GM23248 (cell line): ENCODE data around the gene PPP6R2. TPM values are rescaled to one million over a fixed set of nuclear protein-coding genes. Genes with fewer than 3 reads are reported as not detected.

Experiments
- DNase-seq: peaks from one replicate; pipeline ENCODE4 v3.0.0-alpha.2; 2015
- H2AFZ ChIP-seq: fragments of 200-600 bp; sonication (generic); 2 replicates; pipeline ENCODE4 v1.6.1; 2016; ENCODE audit warnings: antibody characterized with exemption
- H3F3A ChIP-seq: fragments of 200-600 bp; sonication (generic); 2 replicates; pipeline ENCODE4 v1.6.1; 2016; ENCODE audit warnings: mild to moderate bottlenecking, antibody characterized with exemption, mixed run types; ENCODE audit not compliant: insufficient read depth
- H3K27ac ChIP-seq: fragments of 200-600 bp; sonication (generic); 2 replicates; pipeline ENCODE4 v1.5.1; 2016; ENCODE audit warnings: mild to moderate bottlenecking
- H3K27me3 ChIP-seq: fragments of 200-600 bp; sonication (generic); replicated peaks from 2 replicates; pipeline ENCODE4 v1.6.1; 2016; ENCODE audit warnings: mild to moderate bottlenecking; ENCODE audit not compliant: insufficient read depth
- H3K36me3 ChIP-seq: fragments of 200-600 bp; sonication (generic); 2 replicates; pipeline ENCODE4 v1.6.1; 2016; ENCODE audit warnings: low read depth, mild to moderate bottlenecking
- H3K4me1 ChIP-seq: fragments of 200-600 bp; sonication (generic); 2 replicates; pipeline ENCODE4 v1.6.1; 2016; ENCODE audit warnings: mild to moderate bottlenecking; ENCODE audit not compliant: insufficient read depth
- H3K4me2 ChIP-seq: fragments of 200-600 bp; sonication (generic); one replicate; pipeline ENCODE4 v1.6.1; 2016; ENCODE audit warnings: mild to moderate bottlenecking; ENCODE audit not compliant: unreplicated experiment
- H3K4me3 ChIP-seq: fragments of 200-600 bp; sonication (generic); 2 replicates; pipeline ENCODE4 v1.5.1; 2016; ENCODE audit warnings: mild to moderate bottlenecking
- H3K79me2 ChIP-seq: fragments of 200-600 bp; sonication (generic); 2 replicates; pipeline ENCODE4 v1.6.1; 2016; ENCODE audit warnings: mild to moderate bottlenecking; ENCODE audit not compliant: insufficient read depth
- H3K9ac ChIP-seq: fragments of 200-600 bp; sonication (generic); 2 replicates; pipeline ENCODE4 v1.6.1; 2016; ENCODE audit warnings: mild to moderate bottlenecking
- H3K9me2 ChIP-seq: fragments of 200-600 bp; sonication (generic); 2 replicates; pipeline ENCODE4 v1.6.1; 2016; ENCODE audit warnings: mixed run types, mild to moderate bottlenecking, moderate library complexity; ENCODE audit not compliant: insufficient read depth
- H3K9me3 ChIP-seq: fragments of 200-600 bp; sonication (generic); one replicate; pipeline ENCODE4 v1.6.1; 2017; ENCODE audit warnings: low read depth
- H4K20me1 ChIP-seq: fragments of 200-600 bp; sonication (generic); 2 replicates; pipeline ENCODE4 v1.6.0; 2016; ENCODE audit not compliant: insufficient read depth
- EZH2 ChIP-seq: fragments of 200-600 bp; sonication (generic); IDR thresholded peaks from 2 replicates; pipeline ENCODE4 v1.6.1; 2018; ENCODE audit warnings: antibody characterized with exemption, mild to moderate bottlenecking; ENCODE audit not compliant: insufficient read depth, poor library complexity, severe bottlenecking
- EZH2phosphoT487 ChIP-seq: fragments of 200-600 bp; sonication (generic); IDR thresholded peaks from 2 replicates; pipeline ENCODE4 v1.6.1; 2018; ENCODE audit warnings: antibody characterized with exemption, moderate library complexity, mild to moderate bottlenecking, low read depth; ENCODE audit not compliant: insufficient read depth
- WGBS, 2 experiments: methylation state at CpG; one replicate each; pipeline ENCODE4 v1.1.6; 2015 to 2017; ENCODE audit warnings: low lambda C conversion rate in 2 of 2, low coverage in 1 of 2; ENCODE audit errors: missing lambda C conversion rate in 2 of 2; 5-methylcytosine and 5-hydroxymethylcytosine counted together
- in situ Hi-C: fragments of 300-500 bp; cut with MboI; formaldehyde crosslinking; loops from 2 replicates; pipeline ENCODE4 v1.15.0; 2020
- polyA plus RNA-seq: library from polyadenylated mRNA; unstranded; fragments of >200 nt; fragmentation: Nextera tagmentation; extraction: Ambion mirVana; gene quantifications from 2 replicates; pipeline ENCODE4 v1.2.1, GENCODE V29; 2016
- total RNA-seq: library from RNA; depleted of rRNA; stranded (reverse); fragments of >200 nt; shearing (Covaris generic); gene quantifications from 2 replicates; pipeline ENCODE4 v1.2.3, GENCODE V29; 2014

PPP6R2 gene
- total and polyA plus RNA-seq, 2 experiments from 2014 or later = 22.2 to 58.4 TPM

- H3K79me2 ChIP-seq = peaks cover 34% of the 10 kb centered on the region
- TF ChIP-seq EZH2 (no peak), EZH2phosphoT487 (no peak)
- no peak overlapping the region for H2AFZ ChIP-seq
- no peak overlapping the region for H3K4me2 ChIP-seq
- 18 to 39% methylated on average over 5 to 7 of the region's 7 CpGs for WGBS, 2 experiments
- peak overlapping the region; percentile 42 for H3K27ac ChIP-seq
- no peaks in the 10 kb centered on the region for H4K20me1 ChIP-seq
- H3K4me1 ChIP-seq = peaks cover 30% of the 10 kb centered on the region
- in situ Hi-C loops = no loop called here
- peaks cover 12% of the 10 kb centered on the region; the same call in 1 of the 2 replicates for H3F3A ChIP-seq
- H3K27me3 ChIP-seq = no peaks in the 10 kb centered on the region
- H3K36me3 ChIP-seq = no peaks in the 10 kb centered on the region
- H3K9me3 ChIP-seq = no peaks in the 10 kb centered on the region
- peak; percentile 58 for DNase-seq
- H3K9me2 ChIP-seq = no peaks in the 10 kb centered on the region
- H3K4me3 ChIP-seq = no peak overlapping the region
- no peak overlapping the region; the same call in 1 of the 2 replicates for H3K9ac ChIP-seq
Observed at GRCh38 chr22:50308597-50308935, 34.6 kb upstream of the PPP6R2 start.

- Histone ChIP-seq H3K27me3 (no peaks in the 10 kb centered on the region), H3F3A (peaks cover 12% of the 10 kb centered on the region; the same call in 1 of the 2 replicates), H3K4me1 (peaks cover 25% of the 10 kb centered on the region), H3K4me3 (no peak overlapping the region), H3K36me3 (no peaks in the 10 kb centered on the region), H4K20me1 (no peaks in the 10 kb centered on the region), H3K9me3 (no peaks in the 10 kb centered on the region), H3K79me2 (peaks cover 28% of the 10 kb centered on the region), H3K4me2 (no peak overlapping the region), H3K9ac (no peak overlapping the region; the same call in 1 of the 2 replicates), H3K9me2 (no peaks in the 10 kb centered on the region), H3K27ac (peak overlapping the region; percentile 42), H2AFZ (no peak overlapping the region)
- no peak for DNase-seq
- in situ Hi-C loops = no loop called here
- 83 to 85% methylated on average over 9 of the region's 9 CpGs for WGBS, 2 experiments
- TF ChIP-seq EZH2phosphoT487 (no peak), EZH2 (no peak)
Observed at GRCh38 chr22:50308986-50309600, 34.0 kb upstream of the PPP6R2 start.

- Histone ChIP-seq H3K9me3 (no peaks in the 10 kb centered on the region), H3K27ac (no peak overlapping the region), H3K4me2 (no peak overlapping the region), H3K27me3 (no peaks in the 10 kb centered on the region), H3K36me3 (no peaks in the 10 kb centered on the region), H2AFZ (no peak overlapping the region), H3K79me2 (peaks cover 23% of the 10 kb centered on the region), H3K4me3 (no peak overlapping the region), H4K20me1 (no peaks in the 10 kb centered on the region), H3K9me2 (no peaks in the 10 kb centered on the region), H3K4me1 (peaks cover 22% of the 10 kb centered on the region), H3K9ac (no peak overlapping the region), H3F3A (peaks cover 12% of the 10 kb centered on the region; the same call in 1 of the 2 replicates)
- in situ Hi-C loops = no loop called here
- no peak for DNase-seq
- no peak for TF ChIP-seq EZH2phosphoT487
- no peak for TF ChIP-seq EZH2
- WGBS, 2 experiments = 88 to 95% methylated on average over 7 of the region's 7 CpGs
Observed at GRCh38 chr22:50309601-50309991, 33.5 kb upstream of the PPP6R2 start.

GRCh38 chr22:50310031-50310722 lies 33.0 kb upstream of the PPP6R2 start:
- Histone ChIP-seq H3K27me3 (no peaks in the 10 kb centered on the region), H3K79me2 (peaks cover 18% of the 10 kb centered on the region), H3K27ac (no peak overlapping the region), H2AFZ (no peak overlapping the region), H3K9me3 (no peaks in the 10 kb centered on the region), H3K4me3 (no peak overlapping the region), H3K36me3 (no peaks in the 10 kb centered on the region), H3K4me1 (peaks cover 16% of the 10 kb centered on the region), H3K9ac (no peak overlapping the region), H4K20me1 (no peaks in the 10 kb centered on the region), H3K4me2 (no peak overlapping the region), H3K9me2 (no peaks in the 10 kb centered on the region), H3F3A (peaks cover 12% of the 10 kb centered on the region; the same call in 1 of the 2 replicates)
- no peak for DNase-seq
- in situ Hi-C loops = no loop called here
- 89 to 91% methylated on average over 21 of the region's 21 CpGs for WGBS, 2 experiments
- TF ChIP-seq EZH2phosphoT487 = no peak
- no peak for TF ChIP-seq EZH2
